Measurements from ENCODE around the gene NR2C1. TPM values are rescaled to one million over a fixed set of nuclear protein-coding genes. Genes with fewer than 3 reads are reported as not detected.
A peak's percentile ranks its signal among the peaks of the same experiment; 100 is the strongest.

The NR2C1 gene
- total RNA-seq, 1 experiment from 2014 or later: 45.4 TPM

DNA sequence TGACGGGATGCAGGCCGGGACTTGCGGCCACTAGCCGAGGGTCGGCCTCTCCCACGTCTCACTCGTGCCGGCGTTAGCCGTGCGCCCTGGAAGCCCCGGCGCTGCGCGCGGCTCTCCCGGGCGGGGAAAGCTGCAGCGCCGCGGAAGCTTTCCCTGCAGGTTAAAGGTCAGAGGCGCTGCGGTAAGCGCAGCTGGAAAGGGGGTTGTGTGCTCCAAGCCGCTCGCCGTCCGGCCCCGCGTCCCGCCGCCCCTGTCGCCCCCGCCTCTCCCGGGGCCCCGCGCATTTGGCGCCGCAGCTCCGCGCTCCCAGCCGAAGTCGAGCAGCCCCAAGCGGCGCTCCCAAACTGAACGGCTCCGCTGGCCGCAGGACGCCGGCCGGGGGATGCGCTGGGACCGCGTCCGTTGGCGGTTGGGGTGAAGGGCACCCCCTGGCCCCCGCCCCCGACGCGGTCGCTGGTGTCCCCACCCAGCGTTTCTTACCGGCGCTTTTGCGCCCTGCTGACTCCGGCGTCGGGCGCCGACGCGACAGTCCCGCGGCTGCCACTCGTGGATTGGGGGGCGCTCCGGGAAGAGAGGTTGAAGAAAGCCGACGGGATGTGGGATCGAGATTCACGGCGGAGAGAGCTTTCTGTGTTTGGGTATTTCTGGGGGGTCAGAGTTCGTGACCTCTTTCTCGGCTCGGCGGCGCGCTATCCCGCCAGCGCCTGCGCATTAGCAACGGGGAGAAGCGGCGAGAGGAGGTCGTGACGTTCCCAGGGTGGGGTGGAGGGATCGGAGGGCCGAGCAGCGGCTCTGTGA, at the start of gene NR2C1 (continued):
- TF ChIP-seq FOXP1 (CRISPR knock-in tag; IDR thresholded peaks at IDR 0.05; ENCODE audit: borderline replicate concordance) (0 out of 2 replicates have a peak, but pooled peaks have one; percentile 21), JUN (CRISPR knock-in tag; IDR thresholded peaks at IDR 0.05) (0 out of 2 replicates have a peak, but pooled peaks have one; percentile 22), NFE2L1 (CRISPR knock-in tag; IDR thresholded peaks at IDR 0.05) (peak; percentile 73; the same call in 1 of the 2 replicates), CREB1 (CRISPR knock-in tag; IDR thresholded peaks at IDR 0.05) (no peak), ZNF263 (CRISPR knock-in tag; IDR thresholded peaks at IDR 0.05; ENCODE audit: low read depth) (peak; percentile 26; the same call in 1 of the 2 replicates)

DNA sequence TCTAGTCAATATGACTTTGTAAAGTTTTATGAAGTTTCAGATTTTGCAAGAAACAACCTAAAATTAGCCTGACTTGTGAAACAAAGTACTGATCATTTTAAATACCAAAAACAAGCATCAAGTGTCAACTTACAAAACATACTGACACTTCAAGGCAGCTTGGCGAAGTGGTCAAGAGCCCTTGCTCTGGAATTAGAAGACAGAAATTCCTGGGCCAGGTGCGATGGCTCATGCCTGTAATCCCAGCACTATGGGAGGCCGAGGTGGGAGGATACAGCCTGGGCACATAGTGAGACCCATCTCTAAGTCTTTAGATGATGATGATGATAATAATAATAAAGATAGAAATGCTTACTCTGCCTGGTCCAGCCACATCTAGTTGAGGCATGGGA, 45.4 kb upstream of the NR2C1 start:
- Mint-ChIP-seq H3K36me3 (peaks cover 5% of the 10 kb centered on the region), H3K27me3 (ENCODE audit: low read depth) (no peaks in the 10 kb centered on the region), H3K4me3 (no peak overlapping the region), H3K27ac (no peak overlapping the region), H3K9me3 (no peaks in the 10 kb centered on the region), H3K4me1 (peaks cover 33% of the 10 kb centered on the region)
- no peak for ATAC-seq
- DNase-seq (ENCODE audit: low spot score): no peak
- CTCF ChIA-PET: interaction anchor here (0.6 to 1.1 kb wide), 2 partner anchors 69 to 217 kb away, joined by 3 read pairs; no protein-coding TSS in a partner anchor
- POLR2A ChIA-PET: no interaction called here
- TF ChIP-seq ZNF121 (CRISPR knock-in tag; IDR thresholded peaks at IDR 0.05): peak; percentile 54; the same call in 1 of the 2 replicates
- no peak for TF ChIP-seq NFATC4 (CRISPR knock-in tag; IDR thresholded peaks at IDR 0.05)

DNA sequence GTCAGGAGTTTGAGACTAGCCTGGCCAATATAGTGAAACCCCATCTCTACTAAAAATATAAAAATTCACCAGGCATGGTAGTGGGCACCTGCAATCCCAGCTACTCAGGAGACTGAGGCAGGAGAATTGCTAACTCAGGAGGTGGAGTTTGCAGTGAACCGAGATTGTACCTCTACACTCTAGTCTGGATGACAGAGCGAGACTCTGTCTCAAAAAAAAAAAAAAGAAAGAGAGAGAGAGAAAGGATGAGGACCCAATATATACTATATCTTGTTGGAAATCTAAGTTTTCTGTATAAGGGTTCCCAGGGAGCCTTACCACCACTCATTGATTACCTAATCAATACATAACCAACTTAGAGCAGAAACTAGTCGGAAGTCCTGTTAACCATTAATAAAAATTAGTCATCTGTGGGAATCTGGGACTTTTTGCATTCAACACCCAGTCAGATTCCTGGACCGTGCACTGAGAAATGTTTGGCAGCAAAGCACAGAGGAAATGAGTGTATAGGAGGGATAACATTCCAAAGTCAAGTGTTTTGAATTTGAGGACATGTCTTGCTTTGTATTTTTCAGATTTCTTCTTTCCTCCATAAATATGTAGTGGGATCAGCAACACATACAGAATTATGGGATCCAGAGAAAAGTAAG, 44.8 kb upstream of the NR2C1 start:
- CTCF ChIA-PET: interaction anchor here (0.6 to 1.6 kb wide), 6 partner anchors 69 to 218 kb away, joined by 3 to 18 read pairs (median 5); partner anchors contain the start of genes FGD6 and VEZT
- ATAC-seq (no peak), DNase-seq (ENCODE audit: low spot score) (no peak)
- POLR2A ChIA-PET: no interaction called here
- Mint-ChIP-seq H3K4me1 (peaks cover 36% of the 10 kb centered on the region), H3K4me3 (no peak overlapping the region), H3K27me3 (ENCODE audit: low read depth) (no peaks in the 10 kb centered on the region), H3K9me3 (no peaks in the 10 kb centered on the region), H3K36me3 (peaks cover 7% of the 10 kb centered on the region), H3K27ac (peak overlapping the region; percentile 24; the same call in 1 of the 2 replicates)
- TF ChIP-seq MYBL2 (CRISPR knock-in tag; IDR thresholded peaks at IDR 0.05) (no peak), GABPB1 (CRISPR knock-in tag; IDR thresholded peaks at IDR 0.05) (no peak), SMAD4 (CRISPR knock-in tag; IDR thresholded peaks at IDR 0.05) (no peak), NFATC4 (CRISPR knock-in tag; IDR thresholded peaks at IDR 0.05) (no peak), ZNF232 (CRISPR knock-in tag; IDR thresholded peaks at IDR 0.05) (no peak), ZNF396 (CRISPR knock-in tag; IDR thresholded peaks at IDR 0.05; ENCODE audit: borderline replicate concordance) (no peak), TP53 (CRISPR knock-in tag; IDR thresholded peaks at IDR 0.05) (no peak), ELF4 (CRISPR knock-in tag; IDR thresholded peaks at IDR 0.05; ENCODE audit: low read depth) (no peak), SP1 (CRISPR knock-in tag; conservative IDR thresholded peaks at IDR 0.05) (no peak), JAZF1 (CRISPR knock-in tag; IDR thresholded peaks at IDR 0.05) (no peak), NR2C2 (CRISPR knock-in tag; IDR thresholded peaks at IDR 0.05) (no peak), GTF2I (CRISPR knock-in tag; conservative IDR thresholded peaks at IDR 0.05) (no peak)
- TF ChIP-seq, protein P1, sequence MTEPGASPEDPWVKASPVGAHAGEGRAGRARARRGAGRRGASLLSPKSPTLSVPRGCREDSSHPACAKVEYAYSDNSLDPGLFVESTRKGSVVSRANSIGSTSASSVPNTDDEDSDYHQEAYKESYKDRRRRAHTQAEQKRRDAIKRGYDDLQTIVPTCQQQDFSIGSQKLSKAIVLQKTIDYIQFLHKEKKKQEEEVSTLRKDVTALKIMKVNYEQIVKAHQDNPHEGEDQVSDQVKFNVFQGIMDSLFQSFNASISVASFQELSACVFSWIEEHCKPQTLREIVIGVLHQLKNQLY (CRISPR knock-in tag; IDR thresholded peaks at IDR 0.05): no peak
- TF ChIP-seq, protein P2, sequence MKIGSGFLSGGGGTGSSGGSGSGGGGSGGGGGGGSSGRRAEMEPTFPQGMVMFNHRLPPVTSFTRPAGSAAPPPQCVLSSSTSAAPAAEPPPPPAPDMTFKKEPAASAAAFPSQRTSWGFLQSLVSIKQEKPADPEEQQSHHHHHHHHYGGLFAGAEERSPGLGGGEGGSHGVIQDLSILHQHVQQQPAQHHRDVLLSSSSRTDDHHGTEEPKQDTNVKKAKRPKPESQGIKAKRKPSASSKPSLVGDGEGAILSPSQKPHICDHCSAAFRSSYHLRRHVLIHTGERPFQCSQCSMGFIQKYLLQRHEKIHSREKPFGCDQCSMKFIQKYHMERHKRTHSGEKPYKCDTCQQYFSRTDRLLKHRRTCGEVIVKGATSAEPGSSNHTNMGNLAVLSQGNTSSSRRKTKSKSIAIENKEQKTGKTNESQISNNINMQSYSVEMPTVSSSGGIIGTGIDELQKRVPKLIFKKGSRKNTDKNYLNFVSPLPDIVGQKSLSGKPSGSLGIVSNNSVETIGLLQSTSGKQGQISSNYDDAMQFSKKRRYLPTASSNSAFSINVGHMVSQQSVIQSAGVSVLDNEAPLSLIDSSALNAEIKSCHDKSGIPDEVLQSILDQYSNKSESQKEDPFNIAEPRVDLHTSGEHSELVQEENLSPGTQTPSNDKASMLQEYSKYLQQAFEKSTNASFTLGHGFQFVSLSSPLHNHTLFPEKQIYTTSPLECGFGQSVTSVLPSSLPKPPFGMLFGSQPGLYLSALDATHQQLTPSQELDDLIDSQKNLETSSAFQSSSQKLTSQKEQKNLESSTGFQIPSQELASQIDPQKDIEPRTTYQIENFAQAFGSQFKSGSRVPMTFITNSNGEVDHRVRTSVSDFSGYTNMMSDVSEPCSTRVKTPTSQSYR (CRISPR knock-in tag; IDR thresholded peaks at IDR 0.05): no peak
- TF ChIP-seq, protein P3, sequence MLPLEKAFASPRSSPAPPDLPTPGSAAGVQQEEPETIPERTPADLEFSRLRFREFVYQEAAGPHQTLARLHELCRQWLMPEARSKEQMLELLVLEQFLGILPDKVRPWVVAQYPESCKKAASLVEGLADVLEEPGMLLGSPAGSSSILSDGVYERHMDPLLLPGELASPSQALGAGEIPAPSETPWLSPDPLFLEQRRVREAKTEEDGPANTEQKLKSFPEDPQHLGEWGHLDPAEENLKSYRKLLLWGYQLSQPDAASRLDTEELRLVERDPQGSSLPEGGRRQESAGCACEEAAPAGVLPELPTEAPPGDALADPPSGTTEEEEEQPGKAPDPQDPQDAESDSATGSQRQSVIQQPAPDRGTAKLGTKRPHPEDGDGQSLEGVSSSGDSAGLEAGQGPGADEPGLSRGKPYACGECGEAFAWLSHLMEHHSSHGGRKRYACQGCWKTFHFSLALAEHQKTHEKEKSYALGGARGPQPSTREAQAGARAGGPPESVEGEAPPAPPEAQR (CRISPR knock-in tag; IDR thresholded peaks at IDR 0.05): no peak
- TF ChIP-seq, protein P4, sequence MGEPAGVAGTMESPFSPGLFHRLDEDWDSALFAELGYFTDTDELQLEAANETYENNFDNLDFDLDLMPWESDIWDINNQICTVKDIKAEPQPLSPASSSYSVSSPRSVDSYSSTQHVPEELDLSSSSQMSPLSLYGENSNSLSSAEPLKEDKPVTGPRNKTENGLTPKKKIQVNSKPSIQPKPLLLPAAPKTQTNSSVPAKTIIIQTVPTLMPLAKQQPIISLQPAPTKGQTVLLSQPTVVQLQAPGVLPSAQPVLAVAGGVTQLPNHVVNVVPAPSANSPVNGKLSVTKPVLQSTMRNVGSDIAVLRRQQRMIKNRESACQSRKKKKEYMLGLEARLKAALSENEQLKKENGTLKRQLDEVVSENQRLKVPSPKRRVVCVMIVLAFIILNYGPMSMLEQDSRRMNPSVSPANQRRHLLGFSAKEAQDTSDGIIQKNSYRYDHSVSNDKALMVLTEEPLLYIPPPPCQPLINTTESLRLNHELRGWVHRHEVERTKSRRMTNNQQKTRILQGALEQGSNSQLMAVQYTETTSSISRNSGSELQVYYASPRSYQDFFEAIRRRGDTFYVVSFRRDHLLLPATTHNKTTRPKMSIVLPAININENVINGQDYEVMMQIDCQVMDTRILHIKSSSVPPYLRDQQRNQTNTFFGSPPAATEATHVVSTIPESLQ (CRISPR knock-in tag; IDR thresholded peaks at IDR 0.05): no peak
- TF ChIP-seq, protein P5, sequence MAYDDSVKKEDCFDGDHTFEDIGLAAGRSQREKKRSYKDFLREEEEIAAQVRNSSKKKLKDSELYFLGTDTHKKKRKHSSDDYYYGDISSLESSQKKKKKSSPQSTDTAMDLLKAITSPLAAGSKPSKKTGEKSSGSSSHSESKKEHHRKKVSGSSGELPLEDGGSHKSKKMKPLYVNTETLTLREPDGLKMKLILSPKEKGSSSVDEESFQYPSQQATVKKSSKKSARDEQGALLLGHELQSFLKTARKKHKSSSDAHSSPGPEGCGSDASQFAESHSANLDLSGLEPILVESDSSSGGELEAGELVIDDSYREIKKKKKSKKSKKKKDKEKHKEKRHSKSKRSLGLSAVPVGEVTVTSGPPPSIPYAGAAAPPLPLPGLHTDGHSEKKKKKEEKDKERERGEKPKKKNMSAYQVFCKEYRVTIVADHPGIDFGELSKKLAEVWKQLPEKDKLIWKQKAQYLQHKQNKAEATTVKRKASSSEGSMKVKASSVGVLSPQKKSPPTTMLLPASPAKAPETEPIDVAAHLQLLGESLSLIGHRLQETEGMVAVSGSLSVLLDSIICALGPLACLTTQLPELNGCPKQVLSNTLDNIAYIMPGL (CRISPR knock-in tag; IDR thresholded peaks at IDR 0.05): no peak
- TF ChIP-seq, protein P6, sequence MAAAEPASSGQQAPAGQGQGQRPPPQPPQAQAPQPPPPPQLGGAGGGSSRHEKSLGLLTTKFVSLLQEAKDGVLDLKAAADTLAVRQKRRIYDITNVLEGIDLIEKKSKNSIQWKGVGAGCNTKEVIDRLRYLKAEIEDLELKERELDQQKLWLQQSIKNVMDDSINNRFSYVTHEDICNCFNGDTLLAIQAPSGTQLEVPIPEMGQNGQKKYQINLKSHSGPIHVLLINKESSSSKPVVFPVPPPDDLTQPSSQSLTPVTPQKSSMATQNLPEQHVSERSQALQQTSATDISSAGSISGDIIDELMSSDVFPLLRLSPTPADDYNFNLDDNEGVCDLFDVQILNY (CRISPR knock-in tag; IDR thresholded peaks at IDR 0.05): no peak
